CD4-positive, CD25-positive, alpha-beta regulatory T cell (primary cell): Measurements from ENCODE around the gene VNN1. TPM values are rescaled to one million over a fixed set of nuclear protein-coding genes. Genes with fewer than 3 reads are reported as not detected.
A peak's percentile ranks its signal among the peaks of the same experiment; 100 is the strongest.

ENCODE experiments used
- ATAC-seq, 2 donors: fragments of 150-1000 bp; cut with Tn5 transposase; one replicate each; pipeline ENCODE4 v1.10.0; 2021; ENCODE audit warnings: low read depth in 2 of 2, moderate number of reproducible peaks in 2 of 2, moderate library complexity in 1 of 2
- DNase-seq, 3 donors: peaks; one replicate each; pipeline versions ENCODE4 v3.0.0 to v3.0.0-alpha.2; 2012 to 2022; ENCODE audit warnings: mixed read lengths in 1 of 3
- H3K27ac ChIP-seq: one replicate; pipeline ENCODE4 v1.7.0; 2013; ENCODE audit warnings: mild to moderate bottlenecking, low read length; ENCODE audit not compliant: insufficient read depth, poor library complexity, severe bottlenecking
- H3K27me3 ChIP-seq: one replicate; pipeline ENCODE4 v1.7.0; 2013; ENCODE audit warnings: low read length; ENCODE audit not compliant: control insufficient read depth, insufficient read depth
- H3K36me3 ChIP-seq: one replicate; pipeline ENCODE4 v1.7.0; 2013; ENCODE audit warnings: mild to moderate bottlenecking, low read length, moderate library complexity; ENCODE audit not compliant: control insufficient read depth, insufficient read depth
- H3K4me1 ChIP-seq: 2 replicates; pipeline ENCODE4 v1.7.0; 2013; ENCODE audit warnings: mild to moderate bottlenecking, low read length; ENCODE audit not compliant: insufficient read depth, control insufficient read depth, poor library complexity, severe bottlenecking
- H3K4me3 ChIP-seq: one replicate; pipeline ENCODE4 v1.7.0; 2013; ENCODE audit warnings: low read depth, mild to moderate bottlenecking, low read length, moderate library complexity
- H3K9me3 ChIP-seq, 2 experiments: 1 replicate in 1 of 2; 2 replicates in 1 of 2; pipeline ENCODE4 v1.7.0; 2013; ENCODE audit warnings: low read length in 2 of 2, mild to moderate bottlenecking in 1 of 2, moderate library complexity in 1 of 2; ENCODE audit not compliant: control insufficient read depth in 2 of 2
- H3K27ac Mint-ChIP-seq, 3 donors: one replicate each; pipeline ENCODE4 v1.8.0; 2020 to 2022; ENCODE audit warnings: mild to moderate bottlenecking in 3 of 3, mixed read lengths in 3 of 3, moderate library complexity in 2 of 3
- H3K27me3 Mint-ChIP-seq: one replicate; pipeline ENCODE4 v1.8.0; 2022; ENCODE audit warnings: mild to moderate bottlenecking, mixed read lengths
- H3K36me3 Mint-ChIP-seq: one replicate; pipeline ENCODE4 v1.8.0; 2020; ENCODE audit warnings: mixed read lengths
- H3K4me1 Mint-ChIP-seq, 4 donors: one replicate each; pipeline ENCODE4 v1.8.0; 2020 to 2022; ENCODE audit warnings: mixed read lengths in 4 of 4, mild to moderate bottlenecking in 1 of 4
- H3K4me3 Mint-ChIP-seq, 4 donors: one replicate each; pipeline ENCODE4 v1.8.0; 2020 to 2022; ENCODE audit warnings: mild to moderate bottlenecking in 4 of 4, mixed read lengths in 4 of 4, moderate library complexity in 3 of 4
- H3K9me3 Mint-ChIP-seq, 7 donors: one replicate each; pipeline ENCODE4 v1.8.0; 2020 to 2022; ENCODE audit warnings: mixed read lengths in 7 of 7, mild to moderate bottlenecking in 3 of 7, moderate library complexity in 2 of 7
- polyA plus RNA-seq, 4 donors: library from polyadenylated mRNA; unstranded; fragments of 300-500 nt; fragmentation: Illumina TruSeq; gene quantifications; one replicate each; pipeline ENCODE4 v1.2.3, GENCODE V29; 2021
- total RNA-seq: library from RNA; stranded (reverse); gene quantifications from one replicate; pipeline ENCODE4 v1.2.3, GENCODE V29; 2022

The VNN1 gene
- total RNA-seq (not detected), polyA plus RNA-seq (under 1 TPM in 1 of 4 donors, not detected in 3; 0.07 TPM)

- Histone ChIP-seq H3K27ac (no peak within 1 kb of the TSS), H3K4me1 (no peaks in the 10 kb centered on the region), H3K4me3 (no peak within 1 kb of the TSS), H3K27me3 (peaks cover 2% of the 10 kb centered on the region), H3K9me3 (no peaks in the 10 kb centered on the region), H3K36me3 (no peaks in the 10 kb centered on the region)
- no peak within 1 kb of the TSS for H3K27ac Mint-ChIP-seq
- no peak within 1 kb of the TSS for H3K4me3 Mint-ChIP-seq
- ATAC-seq (no peak), DNase-seq (no peak)
- H3K36me3 Mint-ChIP-seq: no peaks in the 10 kb centered on the region
- H3K27me3 Mint-ChIP-seq: peaks cover 26% of the 10 kb centered on the region
- H3K9me3 Mint-ChIP-seq: peaks cover 0 to 8% (median 0%) of the 10 kb centered on the region in 7 donors
- H3K4me1 Mint-ChIP-seq: peaks cover 0 to 6% (median 0%) of the 10 kb centered on the region in 4 donors
Measured at GRCh38 chr6:132713352-132714134, at the start of gene VNN1. Gene VNN1 (minus strand): TSS chr6:132714055. CDS start chr6:132714035, 20 bp downstream.

GRCh38 chr6:132763269-132763668, 49.4 kb upstream of the VNN1 start:
- H3K27me3 ChIP-seq: no peaks in the 10 kb centered on the region
- peak overlapping the region; percentile 38 for H3K27ac ChIP-seq
- H3K36me3 ChIP-seq: no peaks in the 10 kb centered on the region
- Mint-ChIP-seq H3K36me3 (peaks cover 5% of the 10 kb centered on the region), H3K27ac (peak overlapping the region; percentile 80 to 94 (median 94)), H3K4me1 (peaks cover 0 to 49% (median 23%) of the 10 kb centered on the region in 4 donors), H3K27me3 (peaks cover 4% of the 10 kb centered on the region), H3K9me3 (no peaks in the 10 kb centered on the region), H3K4me3 (peak overlapping the region; percentile 81 to 87 (median 84))
- peak overlapping the region; percentile 74 for H3K4me3 ChIP-seq
- ATAC-seq (peak; percentile 94), DNase-seq (peak; percentile 6 to 84 (median 59))
- no peaks in the 10 kb centered on the region for H3K9me3 ChIP-seq
- H3K4me1 ChIP-seq: peaks cover 17% of the 10 kb centered on the region

- H3K36me3 ChIP-seq: no peaks in the 10 kb centered on the region
- H3K27ac ChIP-seq: no peak overlapping the region
- H3K27ac Mint-ChIP-seq: peak overlapping the region in 2 of 3 donors; percentile 9 to 81
- no peaks in the 10 kb centered on the region for H3K9me3 Mint-ChIP-seq
- H3K9me3 ChIP-seq: no peaks in the 10 kb centered on the region
- DNase-seq (no peak), ATAC-seq (no peak)
- peaks cover 0 to 52% (median 23%) of the 10 kb centered on the region in 4 donors for H3K4me1 Mint-ChIP-seq
- peaks cover 4% of the 10 kb centered on the region for H3K27me3 Mint-ChIP-seq
- H3K36me3 Mint-ChIP-seq: peaks cover 5% of the 10 kb centered on the region
- H3K4me3 Mint-ChIP-seq: peak overlapping the region in 1 of 4 donors; percentile 41
- H3K4me1 ChIP-seq: peaks cover 17% of the 10 kb centered on the region
- H3K4me3 ChIP-seq: no peak overlapping the region
- no peaks in the 10 kb centered on the region for H3K27me3 ChIP-seq
Measured at GRCh38 chr6:132760256-132760655, 46.4 kb upstream of the VNN1 start.

GRCh38 chr6:132758689-132759088, 44.8 kb upstream of the VNN1 start:
- H3K4me3 ChIP-seq: no peak overlapping the region
- no peaks in the 10 kb centered on the region for H3K36me3 ChIP-seq
- H3K9me3 ChIP-seq: no peaks in the 10 kb centered on the region
- H3K9me3 Mint-ChIP-seq: no peaks in the 10 kb centered on the region
- no peak overlapping the region for H3K27ac ChIP-seq
- peaks cover 4% of the 10 kb centered on the region for H3K27me3 Mint-ChIP-seq
- no peak overlapping the region for H3K27ac Mint-ChIP-seq
- H3K4me1 ChIP-seq: peaks cover 13% of the 10 kb centered on the region
- H3K27me3 ChIP-seq: no peaks in the 10 kb centered on the region
- no peak overlapping the region for H3K4me3 Mint-ChIP-seq
- DNase-seq: no peak
- no peak for ATAC-seq
- peaks cover 0 to 42% (median 18%) of the 10 kb centered on the region in 4 donors for H3K4me1 Mint-ChIP-seq
- peaks cover 5% of the 10 kb centered on the region for H3K36me3 Mint-ChIP-seq

GRCh38 chr6:132752255-132752654, 38.4 kb upstream of the VNN1 start:
- Mint-ChIP-seq H3K4me1 (peaks cover 17 to 37% (median 25%) of the 10 kb centered on the region in 4 donors), H3K27ac (no peak overlapping the region), H3K4me3 (no peak overlapping the region), H3K27me3 (no peaks in the 10 kb centered on the region), H3K36me3 (peaks cover 37% of the 10 kb centered on the region), H3K9me3 (no peaks in the 10 kb centered on the region)
- H3K27me3 ChIP-seq: no peaks in the 10 kb centered on the region
- peaks cover 2% of the 10 kb centered on the region for H3K36me3 ChIP-seq
- peaks cover 18% of the 10 kb centered on the region for H3K4me1 ChIP-seq
- DNase-seq (no peak), ATAC-seq (no peak)
- H3K27ac ChIP-seq: no peak overlapping the region
- no peaks in the 10 kb centered on the region for H3K9me3 ChIP-seq
- no peak overlapping the region for H3K4me3 ChIP-seq

- Mint-ChIP-seq H3K9me3 (no peaks in the 10 kb centered on the region), H3K27ac (no peak overlapping the region), H3K4me1 (peaks cover 17 to 37% (median 25%) of the 10 kb centered on the region in 4 donors), H3K36me3 (peaks cover 41% of the 10 kb centered on the region), H3K4me3 (no peak overlapping the region), H3K27me3 (no peaks in the 10 kb centered on the region)
- DNase-seq (no peak), ATAC-seq (no peak)
- no peaks in the 10 kb centered on the region for H3K27me3 ChIP-seq
- no peak overlapping the region for H3K4me3 ChIP-seq
- peaks cover 2% of the 10 kb centered on the region for H3K36me3 ChIP-seq
- no peak overlapping the region for H3K27ac ChIP-seq
- peaks cover 18% of the 10 kb centered on the region for H3K4me1 ChIP-seq
- H3K9me3 ChIP-seq: no peaks in the 10 kb centered on the region
Measured at GRCh38 chr6:132751828-132752227, 38.0 kb upstream of the VNN1 start.

GRCh38 chr6:132751306-132751705, 37.5 kb upstream of the VNN1 start:
- peaks cover 17 to 37% (median 25%) of the 10 kb centered on the region in 4 donors for H3K4me1 Mint-ChIP-seq
- peak overlapping the region in 2 of 4 donors; percentile 30 to 53 for H3K4me3 Mint-ChIP-seq
- H3K27ac Mint-ChIP-seq: peak overlapping the region in 2 of 3 donors; percentile 45 to 85
- H3K27me3 ChIP-seq: no peaks in the 10 kb centered on the region
- peaks cover 2% of the 10 kb centered on the region for H3K36me3 ChIP-seq
- no peaks in the 10 kb centered on the region for H3K9me3 ChIP-seq
- no peaks in the 10 kb centered on the region for H3K9me3 Mint-ChIP-seq
- H3K36me3 Mint-ChIP-seq: peaks cover 45% of the 10 kb centered on the region
- DNase-seq (peak in 1 of 3 donors; percentile 34), ATAC-seq (no peak)
- peak overlapping the region; percentile 36 for H3K27ac ChIP-seq
- peak overlapping the region; percentile 63 for H3K4me3 ChIP-seq
- no peaks in the 10 kb centered on the region for H3K27me3 Mint-ChIP-seq
- peaks cover 18% of the 10 kb centered on the region for H3K4me1 ChIP-seq
